SK-N-MC (cell line): ENCODE results near the gene SLC25A41.

Source experiments
- DNase-seq: peaks from one replicate; pipeline ENCODE4 v3.0.0-alpha.2; 2011; ENCODE audit warnings: low read depth, low spot score
- H3K27ac ChIP-seq: fragments of 200-600 bp; sonication (generic); 2 replicates; pipeline ENCODE4 v1.5.1; 2016; ENCODE audit warnings: mixed run types
- H3K36me3 ChIP-seq: fragments of 200-600 bp; sonication (generic); 2 replicates; pipeline ENCODE4 v1.6.1; 2017; ENCODE audit warnings: antibody characterized with exemption, low read length, mixed read lengths; ENCODE audit not compliant: insufficient read depth
- H3K4me3 ChIP-seq: fragments of 200-600 bp; sonication (generic); 2 replicates; pipeline ENCODE4 v1.5.1; 2016
- H3K9ac ChIP-seq: fragments of 200-600 bp; sonication (generic); 2 replicates; pipeline ENCODE4 v1.8.0; 2017; ENCODE audit warnings: mixed run types, mixed read lengths; ENCODE audit not compliant: insufficient read length
- H3K9me3 ChIP-seq: fragments of 200-600 bp; sonication (generic); 2 replicates; pipeline ENCODE4 v1.6.1; 2017; ENCODE audit warnings: low read depth, mild to moderate bottlenecking, antibody characterized with exemption, low read length, moderate library complexity, mixed read lengths
- EZH2 ChIP-seq: fragments of 200-600 bp; sonication (generic); IDR thresholded peaks from one replicate; pipeline ENCODE4 v1.6.1; 2017; ENCODE audit warnings: antibody characterized with exemption
- FOXP2 ChIP-seq: optimal IDR thresholded peaks from 2 replicates; pipeline ENCODE3; 2011; ENCODE audit warnings: mild to moderate bottlenecking, moderate library complexity; ENCODE audit not compliant: insufficient read depth; ENCODE audit errors: extremely low read length, control extremely low read depth
- POLR2AphosphoS5 ChIP-seq: IDR thresholded peaks from 2 replicates; pipeline ENCODE4 v1.6.1; 2012; ENCODE audit warnings: mild to moderate bottlenecking, low read depth, low read length, borderline replicate concordance

The SLC25A41 gene

GRCh38 chr19:6393074-6393982 lies 40.2 kb downstream of the SLC25A41 start, which contains the start of gene GTF2F1:
Gene GTF2F1, minus strand, starts transcription at chr19:6393164. Its CDS starts 169 bp downstream, at chr19:6392995.
- Histone ChIP-seq H3K9me3 (no peaks in the 10 kb centered on the region), H3K4me3 (peak within 1 kb of the TSS; percentile 81), H3K27ac (peak within 1 kb of the TSS; percentile 73), H3K9ac (peak within 1 kb of the TSS; percentile 87), H3K36me3 (peaks cover 27% of the 10 kb centered on the region)
- TF ChIP-seq EZH2 (no peak), POLR2AphosphoS5 (peak; percentile 75), FOXP2 (peak; percentile 35)
- peak; percentile 88 for DNase-seq

GRCh38 chr19:6392221-6393073 lies 41.1 kb downstream of the SLC25A41 start:
- H3K9ac ChIP-seq = peak overlapping the region; percentile 87
- no peaks in the 10 kb centered on the region for H3K9me3 ChIP-seq
- H3K27ac ChIP-seq = peak overlapping the region; percentile 46; the same call in 1 of the 2 replicates
- TF ChIP-seq POLR2AphosphoS5 (no peak), FOXP2 (no peak), EZH2 (no peak)
- H3K36me3 ChIP-seq = peaks cover 35% of the 10 kb centered on the region
- DNase-seq = no peak
- H3K4me3 ChIP-seq = peak overlapping the region; percentile 81

GRCh38 chr19:6387372-6387771 lies 46.2 kb downstream of the SLC25A41 start:
- Histone ChIP-seq H3K27ac (no peak overlapping the region), H3K36me3 (peaks cover 67% of the 10 kb centered on the region), H3K9ac (no peak overlapping the region), H3K9me3 (no peaks in the 10 kb centered on the region), H3K4me3 (no peak overlapping the region)
- TF ChIP-seq EZH2 (no peak), POLR2AphosphoS5 (no peak), FOXP2 (no peak)
- no peak for DNase-seq

GRCh38 chr19:6384381-6384780 lies 49.2 kb downstream of the SLC25A41 start:
- no peak overlapping the region for H3K4me3 ChIP-seq
- no peak overlapping the region for H3K9ac ChIP-seq
- peaks cover 76% of the 10 kb centered on the region for H3K36me3 ChIP-seq
- DNase-seq = no peak
- TF ChIP-seq POLR2AphosphoS5 (no peak), EZH2 (no peak), FOXP2 (no peak)
- no peak overlapping the region for H3K27ac ChIP-seq
- H3K9me3 ChIP-seq = no peaks in the 10 kb centered on the region

GRCh38 chr19:6383188-6383587 lies 50.4 kb downstream of the SLC25A41 start:
- no peak overlapping the region for H3K27ac ChIP-seq
- H3K9ac ChIP-seq = no peak overlapping the region
- peaks cover 66% of the 10 kb centered on the region; the same call in 1 of the 2 replicates for H3K36me3 ChIP-seq
- H3K9me3 ChIP-seq = no peaks in the 10 kb centered on the region
- no peak for DNase-seq
- H3K4me3 ChIP-seq = no peak overlapping the region
- TF ChIP-seq FOXP2 = no peak

GRCh38 chr19:6381030-6381750 lies 52.4 kb downstream of the SLC25A41 start:
- no peak overlapping the region for H3K27ac ChIP-seq
- H3K4me3 ChIP-seq = no peak overlapping the region
- no peak for TF ChIP-seq FOXP2
- no peak for TF ChIP-seq EZH2
- no peak for TF ChIP-seq POLR2AphosphoS5
- H3K9ac ChIP-seq = no peak overlapping the region
- no peak for DNase-seq
- peaks cover 51% of the 10 kb centered on the region; the same call in 1 of the 2 replicates for H3K36me3 ChIP-seq
- H3K9me3 ChIP-seq = no peaks in the 10 kb centered on the region

GRCh38 chr19:6379744-6380143 lies 53.8 kb downstream of the SLC25A41 start:
- Histone ChIP-seq H3K27ac (no peak overlapping the region), H3K4me3 (no peak overlapping the region), H3K9me3 (no peaks in the 10 kb centered on the region), H3K9ac (no peak overlapping the region), H3K36me3 (peaks cover 44% of the 10 kb centered on the region; the same call in 1 of the 2 replicates)
- DNase-seq = no peak
- TF ChIP-seq FOXP2 (no peak), POLR2AphosphoS5 (no peak), EZH2 (no peak)

GRCh38 chr19:6378486-6378885 lies 55.1 kb downstream of the SLC25A41 start:
- Histone ChIP-seq H3K9me3 (no peaks in the 10 kb centered on the region), H3K4me3 (no peak overlapping the region), H3K27ac (no peak overlapping the region), H3K36me3 (peaks cover 36% of the 10 kb centered on the region; the same call in 1 of the 2 replicates), H3K9ac (no peak overlapping the region)
- TF ChIP-seq EZH2 (no peak), FOXP2 (no peak), POLR2AphosphoS5 (no peak)
- DNase-seq = no peak
